ENCODE data around the gene CD40.
A peak's percentile ranks its signal among the peaks of the same experiment; 100 is the strongest.

The CD40 gene

DNA sequence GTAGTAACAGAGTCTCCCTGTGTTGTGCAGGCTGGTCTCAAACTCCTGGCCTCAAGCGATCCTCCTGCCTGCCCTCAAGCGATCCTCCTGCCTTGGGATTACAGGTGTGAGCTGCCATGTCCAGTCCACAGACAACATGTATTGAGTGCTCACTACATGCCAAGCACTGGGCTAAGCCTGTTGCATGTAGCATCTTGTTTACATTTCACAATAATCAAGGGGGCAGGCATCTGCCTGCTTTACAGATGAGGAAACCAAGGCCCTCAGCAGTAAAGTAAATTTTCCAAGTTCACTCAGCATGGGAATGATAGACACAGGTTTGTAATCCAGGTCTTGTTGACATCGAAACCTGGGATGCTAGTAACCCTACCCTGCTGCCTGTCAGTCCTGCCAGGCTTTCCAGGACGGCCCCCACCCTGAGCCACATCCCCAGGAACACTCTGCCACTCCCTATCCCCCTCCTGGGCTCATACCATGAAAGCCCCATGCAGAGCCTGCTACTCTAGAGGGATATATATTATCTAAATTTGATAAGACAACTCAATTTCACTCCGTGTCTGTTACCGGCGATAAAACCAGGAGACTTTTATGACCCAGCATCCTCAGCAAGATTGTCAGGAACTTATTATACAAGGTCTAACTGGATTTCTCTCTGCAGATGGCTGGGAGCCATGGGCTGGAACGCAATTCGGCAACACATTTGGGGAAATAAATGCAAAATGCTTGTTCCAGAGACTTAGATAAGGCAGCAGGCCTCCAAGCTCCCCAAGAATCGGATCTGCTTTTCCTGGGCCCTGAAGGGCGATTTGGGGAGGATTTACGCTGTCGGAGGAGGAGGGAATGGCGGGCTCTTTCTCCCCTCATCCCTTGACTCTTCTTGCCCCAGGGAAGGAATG lies 30.4 kb downstream of the CD40 start:
- H3K4me3 ChIP-seq (ENCODE audit: low read depth, low read length), result no peak overlapping the region
- TF ChIP-seq, protein P1, sequence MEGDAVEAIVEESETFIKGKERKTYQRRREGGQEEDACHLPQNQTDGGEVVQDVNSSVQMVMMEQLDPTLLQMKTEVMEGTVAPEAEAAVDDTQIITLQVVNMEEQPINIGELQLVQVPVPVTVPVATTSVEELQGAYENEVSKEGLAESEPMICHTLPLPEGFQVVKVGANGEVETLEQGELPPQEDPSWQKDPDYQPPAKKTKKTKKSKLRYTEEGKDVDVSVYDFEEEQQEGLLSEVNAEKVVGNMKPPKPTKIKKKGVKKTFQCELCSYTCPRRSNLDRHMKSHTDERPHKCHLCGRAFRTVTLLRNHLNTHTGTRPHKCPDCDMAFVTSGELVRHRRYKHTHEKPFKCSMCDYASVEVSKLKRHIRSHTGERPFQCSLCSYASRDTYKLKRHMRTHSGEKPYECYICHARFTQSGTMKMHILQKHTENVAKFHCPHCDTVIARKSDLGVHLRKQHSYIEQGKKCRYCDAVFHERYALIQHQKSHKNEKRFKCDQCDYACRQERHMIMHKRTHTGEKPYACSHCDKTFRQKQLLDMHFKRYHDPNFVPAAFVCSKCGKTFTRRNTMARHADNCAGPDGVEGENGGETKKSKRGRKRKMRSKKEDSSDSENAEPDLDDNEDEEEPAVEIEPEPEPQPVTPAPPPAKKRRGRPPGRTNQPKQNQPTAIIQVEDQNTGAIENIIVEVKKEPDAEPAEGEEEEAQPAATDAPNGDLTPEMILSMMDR (IDR thresholded peaks at IDR 0.05; ENCODE audit: low read depth, low read length, missing control alignments), result no peak
- H3K36me3 ChIP-seq (replicated peaks), result no peaks in the 10 kb centered on the region
- no peak overlapping the region for H3K27ac ChIP-seq
- in situ Hi-C loops (cut with HindIII; ENCODE audit: low pct_ligation_motif_present, low sequenced_read_pairs), result no loop called here
- no peak for DNase-seq
- peaks cover 3% of the 10 kb centered on the region for H3K27me3 ChIP-seq (replicated peaks)

DNA sequence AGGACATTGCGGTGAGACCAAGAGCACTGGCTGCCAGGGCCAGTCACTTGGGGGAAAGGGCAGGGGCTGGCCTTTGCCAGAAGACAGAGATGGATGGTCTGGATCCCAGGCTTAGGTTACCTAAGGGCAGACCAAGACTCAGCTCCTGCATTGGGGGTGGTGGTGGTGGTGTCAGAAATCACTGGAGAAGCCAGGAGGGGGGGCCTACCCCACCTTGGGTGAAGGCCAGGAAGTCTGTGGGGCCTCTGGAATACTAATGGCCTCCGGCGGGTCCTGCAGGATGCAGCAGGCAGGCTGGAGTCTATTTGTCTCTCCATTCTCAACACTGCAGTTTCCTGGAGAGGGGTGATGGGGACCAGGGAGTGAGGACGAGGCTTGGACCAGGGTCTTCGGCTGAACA lies 32.8 kb downstream of the CD40 start:
- Histone ChIP-seq H3K27ac (no peak overlapping the region), H3K4me3 (ENCODE audit: low read depth, low read length) (no peak overlapping the region), H3K27me3 (replicated peaks) (peaks cover 3% of the 10 kb centered on the region), H3K36me3 (replicated peaks) (no peaks in the 10 kb centered on the region)
- in situ Hi-C loops (cut with HindIII; ENCODE audit: low pct_ligation_motif_present, low sequenced_read_pairs), result no loop called here
- TF ChIP-seq, protein P1 (IDR thresholded peaks at IDR 0.05; ENCODE audit: low read depth, low read length, missing control alignments), result no peak
- DNase-seq, result no peak

DNA sequence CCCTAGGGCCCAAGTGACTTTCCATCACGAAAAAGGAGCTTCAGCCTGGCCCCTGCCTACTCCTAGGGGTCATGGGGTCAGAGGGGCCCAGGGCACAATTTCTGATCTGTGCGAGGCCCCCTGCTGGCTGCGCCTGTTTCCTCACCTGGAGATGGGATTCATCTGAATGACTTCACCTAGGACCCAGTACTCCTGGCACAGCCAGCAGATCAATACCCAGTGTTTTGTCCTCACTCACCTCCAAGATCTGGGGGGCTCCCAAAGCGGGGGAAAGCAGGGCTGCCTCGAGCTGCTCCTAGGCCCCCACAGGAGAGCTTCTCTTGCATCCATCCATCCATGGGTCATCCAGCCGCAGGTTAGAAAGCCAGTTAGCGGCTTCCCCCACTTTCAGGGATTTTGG lies 33.8 kb downstream of the CD40 start:
- no peaks in the 10 kb centered on the region for H3K36me3 ChIP-seq (replicated peaks)
- in situ Hi-C loops (cut with HindIII; ENCODE audit: low pct_ligation_motif_present, low sequenced_read_pairs), result no loop called here
- no peak overlapping the region for H3K4me3 ChIP-seq (ENCODE audit: low read depth, low read length)
- no peak overlapping the region for H3K27ac ChIP-seq
- no peak for DNase-seq
- H3K27me3 ChIP-seq (replicated peaks), result peaks cover 3% of the 10 kb centered on the region
- TF ChIP-seq, protein P1 (IDR thresholded peaks at IDR 0.05; ENCODE audit: low read depth, low read length, missing control alignments), result peak; percentile 54

DNA sequence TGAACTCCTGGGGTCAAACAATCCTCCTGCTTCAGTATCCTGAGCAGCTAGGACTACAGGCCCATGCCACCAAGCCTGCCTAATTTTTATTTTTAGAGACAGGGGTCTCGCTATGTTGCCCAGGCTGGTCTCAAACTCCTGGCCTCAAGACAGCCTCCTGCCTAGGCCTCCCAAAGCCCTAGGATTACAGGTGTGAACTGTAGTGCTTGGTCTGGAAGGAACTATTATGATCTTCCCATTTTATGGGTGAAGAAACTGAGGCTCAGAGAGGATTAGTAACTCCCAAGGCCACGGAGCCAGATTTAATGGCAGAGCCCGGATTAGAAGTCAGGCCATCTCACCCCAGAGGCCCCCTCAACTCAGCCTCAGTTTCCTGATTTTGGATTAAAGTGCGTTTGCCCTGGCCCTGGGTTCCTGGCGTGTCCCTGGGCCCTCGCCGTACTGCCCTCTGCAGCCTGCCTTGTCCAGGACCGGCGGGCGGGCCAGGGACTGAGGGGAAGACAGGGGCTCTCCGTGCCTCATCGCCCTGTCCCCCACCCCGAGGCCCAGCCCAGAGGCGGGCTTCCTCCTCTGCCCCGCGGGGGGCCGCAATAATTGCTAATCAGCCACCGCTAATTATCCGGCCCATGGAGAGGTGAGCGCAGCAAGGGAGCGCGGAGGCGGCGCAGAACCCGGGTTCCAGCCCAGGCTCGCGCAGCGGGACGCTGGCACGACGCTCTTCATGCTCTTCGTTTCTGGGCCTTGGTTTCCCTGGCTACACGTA lies 34.9 kb downstream of the CD40 start:
- Histone ChIP-seq H3K27me3 (replicated peaks) (no peaks in the 10 kb centered on the region), H3K27ac (no peak overlapping the region), H3K36me3 (replicated peaks) (no peaks in the 10 kb centered on the region), H3K4me3 (ENCODE audit: low read depth, low read length) (no peak overlapping the region)
- TF ChIP-seq, protein P1 (IDR thresholded peaks at IDR 0.05; ENCODE audit: low read depth, low read length, missing control alignments), result no peak
- DNase-seq, result no peak
- in situ Hi-C loops (cut with HindIII; ENCODE audit: low pct_ligation_motif_present, low sequenced_read_pairs), result no loop called here

DNA sequence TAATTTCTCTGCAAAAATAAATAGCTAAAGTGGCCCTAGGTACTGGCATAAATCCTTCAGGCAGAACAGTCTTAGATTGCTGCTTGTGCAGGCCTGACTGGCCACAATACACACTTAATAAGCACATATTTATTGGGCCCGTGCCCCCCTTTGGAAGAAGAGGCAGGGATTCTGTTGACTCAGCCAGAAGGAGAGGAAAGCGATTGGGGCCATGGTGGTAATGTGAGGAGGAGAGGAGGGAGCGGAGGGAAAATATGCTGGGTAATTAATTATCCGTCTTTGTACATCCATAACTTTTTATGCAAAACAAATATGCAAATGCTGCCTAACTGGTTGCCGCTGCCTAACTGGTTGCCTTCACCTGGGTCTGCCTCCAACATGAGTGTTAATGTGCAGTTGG lies 36.2 kb downstream of the CD40 start:
- DNase-seq, result no peak
- in situ Hi-C loops (cut with HindIII; ENCODE audit: low pct_ligation_motif_present, low sequenced_read_pairs), result no loop called here
- Histone ChIP-seq H3K27me3 (replicated peaks) (no peaks in the 10 kb centered on the region), H3K4me3 (ENCODE audit: low read depth, low read length) (no peak overlapping the region), H3K27ac (no peak overlapping the region), H3K36me3 (replicated peaks) (no peaks in the 10 kb centered on the region)
- TF ChIP-seq, protein P1 (IDR thresholded peaks at IDR 0.05; ENCODE audit: low read depth, low read length, missing control alignments), result no peak
